ENCODE data around the gene HEBP1.
A peak's percentile ranks its signal among the peaks of the same experiment; 100 is the strongest.

HEBP1 gene

GRCh38 chr12:12979731-12980259, 20.3 kb downstream of the HEBP1 start:
- TF ChIP-seq CSDC2 (CRISPR knock-in tag; IDR thresholded peaks at IDR 0.05) (no peak), ZNF8 (CRISPR knock-in tag; IDR thresholded peaks at IDR 0.05) (no peak), ARNTL (CRISPR knock-in tag; IDR thresholded peaks at IDR 0.05; ENCODE audit: borderline replicate concordance, low read depth) (no peak), OSR1 (CRISPR knock-in tag; IDR thresholded peaks at IDR 0.05) (no peak), ISL1 (CRISPR knock-in tag; IDR thresholded peaks at IDR 0.05) (no peak), ZC3H10 (CRISPR knock-in tag; IDR thresholded peaks at IDR 0.05) (no peak), ZFP30 (CRISPR knock-in tag; IDR thresholded peaks at IDR 0.05) (no peak), TCF4 (CRISPR knock-in tag; IDR thresholded peaks at IDR 0.05; ENCODE audit: borderline replicate concordance) (no peak), RARB (CRISPR knock-in tag; IDR thresholded peaks at IDR 0.05) (no peak), TOX (CRISPR knock-in tag; IDR thresholded peaks at IDR 0.05; ENCODE audit: borderline replicate concordance) (no peak), GLIS3 (CRISPR knock-in tag; IDR thresholded peaks at IDR 0.05) (no peak), CSRNP3 (CRISPR knock-in tag; IDR thresholded peaks at IDR 0.05) (no peak), ESRRG (CRISPR knock-in tag; IDR thresholded peaks at IDR 0.05) (no peak), POU6F1 (CRISPR knock-in tag; IDR thresholded peaks at IDR 0.05; ENCODE audit: borderline replicate concordance, low read depth) (no peak), ZFP3 (CRISPR knock-in tag; IDR thresholded peaks at IDR 0.05) (no peak), ZNF70 (CRISPR knock-in tag; IDR thresholded peaks at IDR 0.05) (no peak)
- ATAC-seq, result peak; percentile 90

GRCh38 chr12:12979126-12979525, 20.9 kb downstream of the HEBP1 start:
- ATAC-seq, result no peak; the same call in 2 of the 3 replicates
- TF ChIP-seq SNAI2 (CRISPR knock-in tag; IDR thresholded peaks at IDR 0.05) (no peak), TOX (CRISPR knock-in tag; IDR thresholded peaks at IDR 0.05; ENCODE audit: borderline replicate concordance) (no peak), PATZ1 (CRISPR knock-in tag; IDR thresholded peaks at IDR 0.05; ENCODE audit: borderline replicate concordance) (no peak), ZNF565 (CRISPR knock-in tag; conservative IDR thresholded peaks at IDR 0.05; ENCODE audit: low read depth) (no peak), PPARA (CRISPR knock-in tag; IDR thresholded peaks at IDR 0.05; ENCODE audit: borderline replicate concordance) (no peak)

- no peak for ATAC-seq
- TF ChIP-seq CREB5 (CRISPR knock-in tag; IDR thresholded peaks at IDR 0.05; ENCODE audit: low read depth) (no peak), TCF4 (CRISPR knock-in tag; IDR thresholded peaks at IDR 0.05; ENCODE audit: borderline replicate concordance) (no peak), ZFP30 (CRISPR knock-in tag; IDR thresholded peaks at IDR 0.05) (no peak), ISL1 (CRISPR knock-in tag; IDR thresholded peaks at IDR 0.05) (no peak), ZNF8 (CRISPR knock-in tag; IDR thresholded peaks at IDR 0.05) (no peak), OSR1 (CRISPR knock-in tag; IDR thresholded peaks at IDR 0.05) (no peak)
Observed at GRCh38 chr12:12977231-12977630, 22.8 kb downstream of the HEBP1 start.

- no peak for TF ChIP-seq TSHZ2 (CRISPR knock-in tag; IDR thresholded peaks at IDR 0.05)
- no peak for TF ChIP-seq GLIS3 (CRISPR knock-in tag; IDR thresholded peaks at IDR 0.05)
- TF ChIP-seq SNAI2 (CRISPR knock-in tag; IDR thresholded peaks at IDR 0.05), result no peak
- TF ChIP-seq ESRRG (CRISPR knock-in tag; IDR thresholded peaks at IDR 0.05), result no peak
- no peak for TF ChIP-seq TCF4 (CRISPR knock-in tag; IDR thresholded peaks at IDR 0.05; ENCODE audit: borderline replicate concordance)
- no peak for TF ChIP-seq CSRNP3 (CRISPR knock-in tag; IDR thresholded peaks at IDR 0.05)
- TF ChIP-seq ZNF70 (CRISPR knock-in tag; IDR thresholded peaks at IDR 0.05), result no peak
- no peak for TF ChIP-seq CSDC2 (CRISPR knock-in tag; IDR thresholded peaks at IDR 0.05)
- TF ChIP-seq ZNF8 (CRISPR knock-in tag; IDR thresholded peaks at IDR 0.05), result no peak
- TF ChIP-seq PPARA (CRISPR knock-in tag; IDR thresholded peaks at IDR 0.05; ENCODE audit: borderline replicate concordance), result no peak
- TF ChIP-seq ZFP3 (CRISPR knock-in tag; IDR thresholded peaks at IDR 0.05), result no peak
- no peak for TF ChIP-seq RARB (CRISPR knock-in tag; IDR thresholded peaks at IDR 0.05)
- TF ChIP-seq PATZ1 (CRISPR knock-in tag; IDR thresholded peaks at IDR 0.05; ENCODE audit: borderline replicate concordance), result no peak
- no peak for TF ChIP-seq BACH2 (CRISPR knock-in tag; IDR thresholded peaks at IDR 0.05; ENCODE audit: borderline replicate concordance)
- ATAC-seq, result peak; percentile 38
Observed at GRCh38 chr12:12976366-12976765, 23.7 kb downstream of the HEBP1 start.
